Activated T-cell treated with anti-CD3 and anti-CD28 coated beads, Interleukin-2, amount 50 U/mL, for 48 hours (primary cell): ENCODE measurements around the gene ERCC2.
"Not testable (repeated sequence)": the region's sequence is repeated elsewhere in the genome, so short reads cannot be mapped to it uniquely, and the experiment has no call there.

ENCODE experiments used
- DNase-seq, 2 experiments: peaks; one replicate each; pipeline ENCODE4 v3.0.0-alpha.2; 2020

Gene ERCC2

DNA sequence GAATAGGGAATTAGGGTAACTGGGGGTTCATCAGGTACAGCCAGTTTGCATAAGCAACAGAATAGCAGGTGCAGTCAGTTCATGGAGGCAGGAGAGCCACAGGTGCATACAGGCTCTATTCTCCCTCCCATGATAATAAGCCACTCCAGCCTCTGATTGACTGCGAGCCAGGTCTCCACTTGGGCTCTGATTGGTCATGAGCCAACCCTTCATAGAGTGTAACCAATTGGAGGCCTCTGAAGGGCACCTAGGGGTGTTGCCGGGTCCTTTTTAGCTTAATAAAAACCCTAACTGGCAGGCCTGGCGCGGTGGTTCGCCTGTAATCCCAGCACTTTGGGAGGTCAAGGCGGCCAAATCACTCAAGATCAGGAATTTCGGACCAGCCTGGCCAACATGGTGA is 39.0 kb downstream of the ERCC2 start:
- DNase-seq: no peak

DNA sequence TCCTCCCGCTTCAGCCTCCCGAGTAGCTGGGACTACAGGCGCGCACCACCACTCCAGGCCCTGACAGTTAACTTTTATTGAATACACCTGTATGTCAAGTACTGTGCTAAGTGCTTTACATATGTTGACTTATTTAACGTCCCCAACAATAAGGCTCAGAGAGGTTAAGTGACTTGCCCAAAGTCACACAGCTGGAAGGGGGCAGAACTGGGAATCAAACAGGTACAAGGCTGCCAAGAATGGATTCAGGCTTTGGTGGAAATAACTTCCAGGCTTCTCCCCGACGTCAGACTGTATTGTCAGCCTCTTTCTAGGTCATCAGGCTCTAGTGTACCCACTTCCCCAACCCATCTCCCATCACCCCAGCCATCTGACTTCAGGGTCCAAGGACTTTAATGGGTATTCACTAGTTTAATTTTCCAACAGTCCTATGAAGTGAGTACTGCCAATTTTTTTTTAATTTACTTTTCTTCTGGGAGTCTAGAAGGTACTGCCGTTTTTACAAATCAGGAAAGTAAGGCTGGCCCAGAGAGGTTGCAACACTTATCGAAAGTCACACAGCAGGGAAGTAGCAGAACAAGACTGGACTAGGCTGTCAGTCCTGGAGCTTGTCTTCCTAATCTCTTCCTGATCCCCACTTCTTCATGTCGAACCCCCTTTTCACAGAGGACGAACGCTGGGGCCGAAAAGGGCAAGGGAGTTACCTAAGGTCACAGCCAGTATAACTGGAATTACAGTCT is 42.8 kb downstream of the ERCC2 start:
- DNase-seq: no peak

DNA sequence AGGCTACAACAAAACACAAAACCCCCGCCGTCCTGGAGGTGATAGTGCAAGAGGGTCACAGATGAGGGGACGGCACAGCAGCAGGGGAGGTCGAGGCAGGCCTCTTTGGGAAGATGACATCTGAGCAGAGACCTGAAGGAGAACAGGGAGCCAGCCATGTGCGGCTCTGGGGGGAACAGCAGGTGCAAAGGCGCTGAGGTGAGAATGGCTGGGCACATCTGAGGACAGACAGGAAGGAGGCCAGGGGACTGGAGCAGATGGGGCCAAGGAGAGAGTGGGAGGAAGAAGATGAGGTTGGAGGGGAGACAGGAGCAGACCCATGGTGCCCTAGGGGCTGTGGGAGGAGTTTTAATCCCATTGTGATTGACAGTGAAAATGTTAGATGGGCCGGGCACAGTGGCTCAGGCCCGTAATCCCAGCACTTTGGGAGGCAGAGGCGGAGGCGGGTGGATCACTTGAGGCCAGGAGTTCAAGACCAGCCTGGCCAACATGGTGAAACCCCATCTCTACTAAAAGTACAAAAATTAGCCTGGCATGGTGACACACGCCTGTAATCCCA is 45.9 kb downstream of the ERCC2 start:
- DNase-seq: no peak

DNA sequence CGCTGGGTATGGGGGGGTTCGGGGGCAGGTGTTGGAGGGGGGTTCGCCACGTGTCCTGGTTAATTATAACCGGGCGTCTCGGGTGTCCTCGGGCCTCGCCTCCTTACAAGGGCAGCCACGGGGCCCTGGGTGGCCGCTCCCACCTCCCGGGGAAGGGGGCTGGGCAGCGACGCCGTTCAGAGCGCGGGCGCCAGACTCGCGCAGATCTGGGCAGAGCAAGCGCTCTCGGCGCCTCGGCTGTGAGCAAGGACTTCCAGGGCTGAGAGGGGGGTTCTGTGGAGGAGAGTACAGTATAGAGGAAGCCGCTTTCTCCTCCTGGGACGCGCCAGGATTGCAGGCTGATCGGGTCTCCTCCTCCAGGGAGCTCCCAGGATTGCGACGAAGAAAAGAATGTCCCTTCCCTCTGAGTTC is 46.7 kb downstream of the ERCC2 start:
- no peak for DNase-seq

DNA sequence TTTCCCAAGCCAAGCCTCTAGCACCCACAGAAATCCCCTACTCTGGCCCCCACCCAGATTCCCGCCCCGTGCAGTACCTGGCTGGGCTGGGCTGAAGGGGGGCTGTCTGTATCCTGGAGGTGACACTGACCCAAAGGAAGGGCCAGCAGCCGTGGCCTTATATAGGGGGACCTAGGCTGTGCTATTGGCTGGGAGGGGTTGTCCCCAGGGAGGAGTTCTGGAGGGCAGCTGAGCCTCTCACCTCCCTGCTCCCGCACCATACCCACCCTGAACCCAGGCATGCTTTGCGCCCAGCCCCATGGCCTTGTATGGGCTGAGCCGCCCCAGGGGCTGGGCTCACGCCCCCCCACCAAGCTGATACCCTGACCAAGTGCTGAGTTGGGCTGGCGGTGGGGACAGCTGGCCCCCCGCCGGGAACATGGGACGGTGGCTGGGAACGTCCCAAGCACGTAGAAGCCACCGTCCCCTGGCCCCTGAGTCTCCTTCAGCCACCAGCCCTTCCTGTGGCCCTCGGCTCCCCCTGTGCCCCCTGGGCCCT is 47.6 kb downstream of the ERCC2 start, which contains the start of gene CKM:
Gene CKM, minus strand, starts transcription at position 132 of the 538 bp plus-strand sequence. CDS start 3,162 bp downstream, outside the sequence.
- DNase-seq: no peak

DNA sequence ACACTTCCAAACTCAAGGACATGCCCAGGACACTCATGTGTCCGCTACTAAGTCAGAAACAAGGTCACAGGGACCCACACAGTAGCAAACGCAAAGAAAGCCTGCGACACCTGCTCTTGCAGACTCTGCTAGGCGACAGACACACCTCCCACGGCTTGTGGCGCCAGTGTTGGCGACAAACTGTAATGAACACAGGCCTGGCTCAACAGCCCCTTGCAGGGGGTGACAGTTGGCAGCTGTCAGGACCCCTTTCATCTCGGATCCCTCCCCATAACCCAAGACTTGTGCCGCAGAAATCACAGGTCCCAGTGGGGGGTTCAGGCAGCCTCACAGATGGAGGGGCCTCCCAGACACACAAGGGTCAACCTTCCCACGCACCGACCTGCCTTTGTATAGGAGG is 48.1 kb downstream of the ERCC2 start:
- peak in 1 of 2 experiments; percentile 23 for DNase-seq

DNA sequence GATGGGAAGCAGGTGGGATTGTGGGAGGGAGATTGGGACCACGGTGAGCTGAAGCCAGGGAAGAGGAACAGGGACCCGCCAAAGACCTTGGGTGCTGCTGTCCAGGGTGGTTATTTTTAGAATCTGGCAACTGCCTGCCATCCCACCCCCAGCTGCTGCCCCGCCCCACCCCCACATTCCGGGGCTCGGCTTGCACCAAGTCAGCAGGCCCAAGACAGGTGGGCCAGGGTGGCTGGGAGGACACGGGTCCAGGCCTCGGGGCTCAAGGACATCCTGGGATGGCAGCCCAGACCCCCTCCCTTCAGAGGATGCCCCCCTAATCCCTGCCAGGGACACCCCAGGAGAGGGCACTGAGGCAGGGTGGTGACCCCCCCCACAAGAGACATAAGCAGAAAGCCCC is 48.5 kb downstream of the ERCC2 start:
- no peak for DNase-seq

DNA sequence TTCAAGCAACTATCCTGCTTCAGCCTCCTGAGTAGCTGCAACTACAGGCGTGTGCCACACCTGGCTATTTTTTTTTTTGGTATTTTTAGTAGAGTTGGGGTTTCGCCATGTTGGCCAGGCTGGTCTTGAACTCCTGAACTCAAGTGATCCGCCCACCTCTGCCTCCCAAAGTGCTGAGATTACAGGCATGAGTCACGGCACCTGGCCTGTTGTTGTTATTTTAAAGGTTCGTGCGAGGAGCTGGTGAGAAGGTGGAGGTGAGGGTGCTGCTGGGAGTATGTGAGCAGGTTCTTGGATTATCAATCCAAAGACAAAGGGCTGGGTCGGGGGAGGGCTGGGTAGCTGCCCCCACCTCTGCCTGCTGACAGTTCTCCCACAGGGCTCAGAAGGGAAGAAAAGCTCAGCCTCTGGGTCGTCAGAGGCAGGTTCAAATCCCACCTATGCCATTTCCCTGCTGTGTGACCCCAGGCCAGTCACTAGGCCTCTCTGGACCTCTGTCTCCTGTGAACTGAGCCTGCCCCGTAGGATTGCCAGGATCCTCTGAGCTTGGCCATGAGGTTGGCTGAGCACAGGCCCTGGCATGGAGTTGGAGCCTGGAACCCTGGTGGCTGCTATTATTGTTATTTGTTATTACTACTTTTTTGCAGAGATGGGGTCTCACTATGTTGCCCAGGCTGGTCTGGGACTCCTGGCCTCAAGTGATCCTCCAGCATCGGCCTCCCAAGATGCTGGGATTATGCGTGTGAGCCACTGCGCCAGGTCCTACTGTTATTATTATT is 49.2 kb downstream of the ERCC2 start:
- no peak for DNase-seq

DNA sequence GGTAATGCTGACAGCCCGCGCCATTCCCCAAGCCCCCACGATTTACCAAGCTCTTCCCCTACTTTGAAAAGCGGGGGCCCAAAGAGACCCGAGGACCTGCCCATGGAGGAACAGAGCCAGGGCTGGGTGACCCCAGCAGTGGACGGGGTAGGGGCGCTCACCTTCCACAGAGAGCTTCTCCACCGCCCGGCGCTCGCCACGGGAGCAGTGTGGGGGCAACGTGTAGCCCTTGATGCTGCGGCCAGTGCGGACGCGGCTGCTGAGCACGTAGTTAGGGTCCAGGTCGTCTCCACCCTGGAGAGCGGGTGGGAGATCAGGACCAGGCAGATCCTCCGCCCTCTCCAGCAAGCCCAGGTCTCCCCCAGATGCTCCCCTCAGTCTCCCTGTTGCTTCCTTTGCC is 55.1 kb downstream of the ERCC2 start:
- no peak for DNase-seq

DNA sequence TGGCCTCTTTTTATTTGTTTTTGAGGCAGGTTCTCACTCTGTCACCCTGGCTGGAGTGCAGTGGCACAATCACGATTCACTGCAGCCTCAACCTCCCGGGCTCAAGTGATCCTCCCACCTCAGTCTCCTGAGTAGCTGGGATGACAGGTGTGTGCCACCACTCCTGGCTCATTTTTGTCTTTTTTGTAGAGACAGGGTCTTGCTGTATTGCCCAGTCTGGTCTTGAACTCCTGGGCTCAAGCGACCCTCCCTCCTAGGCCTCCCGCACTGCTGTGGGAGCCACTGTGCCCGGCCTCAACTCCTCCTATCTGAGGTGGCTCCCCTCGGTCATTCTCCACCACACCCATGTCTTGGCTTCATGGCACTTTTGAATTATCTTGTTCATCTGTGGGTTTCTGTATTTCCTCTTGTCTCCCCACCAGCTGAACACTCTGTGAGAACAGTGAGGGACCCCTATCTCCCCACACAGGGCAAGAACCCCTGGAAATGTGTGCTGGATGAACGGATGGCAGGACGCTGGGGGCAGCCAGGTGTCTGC is 55.6 kb downstream of the ERCC2 start:
- no peak for DNase-seq

DNA sequence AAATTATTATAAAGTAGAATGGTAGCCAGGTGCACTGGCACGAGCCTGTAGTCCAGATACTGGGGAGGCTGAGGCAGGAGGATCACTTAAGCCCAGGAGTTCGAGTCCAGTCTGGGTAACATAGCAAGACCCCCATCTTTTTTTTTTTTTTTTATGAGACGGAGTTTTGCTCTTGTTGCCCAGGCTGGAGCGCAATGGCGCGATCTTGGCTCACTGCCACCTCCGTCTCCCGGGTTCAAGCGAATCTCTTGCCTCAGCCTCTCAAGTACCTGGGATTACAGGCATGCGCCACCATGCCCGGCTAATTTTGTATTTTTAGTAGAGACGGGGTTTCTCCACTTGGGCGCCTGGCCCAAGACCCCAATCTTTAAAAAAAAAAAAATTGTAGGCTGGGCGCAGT is 58.1 kb downstream of the ERCC2 start:
- not testable (repeated sequence) for DNase-seq

DNA sequence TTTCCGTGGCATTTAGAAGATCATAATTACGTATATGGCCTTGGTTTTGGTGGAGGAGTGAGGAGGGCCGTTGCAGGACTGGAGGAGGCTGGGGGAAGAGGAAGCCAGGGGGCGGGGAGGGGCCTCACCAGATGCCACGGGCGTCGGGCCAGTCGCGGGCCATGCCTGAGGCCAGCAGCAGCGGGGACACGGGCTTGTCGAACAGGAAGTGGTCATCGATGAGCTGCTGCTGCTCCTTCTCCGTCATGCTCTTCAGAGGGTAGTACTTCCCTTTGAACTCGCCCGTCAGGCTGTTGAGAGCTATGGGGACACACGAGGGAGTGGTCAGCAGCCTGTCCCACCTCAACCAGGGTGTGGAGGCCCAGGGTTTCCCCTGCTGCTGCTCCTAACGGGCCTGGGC is 58.8 kb downstream of the ERCC2 start:
- no peak for DNase-seq

DNA sequence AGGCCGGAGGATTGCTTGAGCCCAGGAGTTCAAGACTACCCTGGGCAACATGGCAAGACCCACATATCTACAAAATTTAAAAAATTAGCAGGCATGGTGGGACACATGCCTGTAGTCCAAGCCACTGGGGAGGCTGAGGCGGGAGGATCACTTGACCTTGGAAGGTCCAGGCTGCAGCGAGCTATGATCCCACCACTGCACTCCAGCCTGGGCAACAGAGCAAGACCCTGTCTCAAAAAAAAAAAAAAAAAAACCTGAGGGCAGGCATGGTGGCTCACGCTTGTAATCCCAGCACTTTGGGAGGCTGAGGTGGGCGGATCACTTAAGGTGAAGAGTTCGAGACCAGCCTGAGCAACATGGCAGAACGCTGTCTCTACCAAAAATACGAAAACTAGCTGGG is 61.1 kb downstream of the ERCC2 start:
- DNase-seq: not testable (repeated sequence)

DNA sequence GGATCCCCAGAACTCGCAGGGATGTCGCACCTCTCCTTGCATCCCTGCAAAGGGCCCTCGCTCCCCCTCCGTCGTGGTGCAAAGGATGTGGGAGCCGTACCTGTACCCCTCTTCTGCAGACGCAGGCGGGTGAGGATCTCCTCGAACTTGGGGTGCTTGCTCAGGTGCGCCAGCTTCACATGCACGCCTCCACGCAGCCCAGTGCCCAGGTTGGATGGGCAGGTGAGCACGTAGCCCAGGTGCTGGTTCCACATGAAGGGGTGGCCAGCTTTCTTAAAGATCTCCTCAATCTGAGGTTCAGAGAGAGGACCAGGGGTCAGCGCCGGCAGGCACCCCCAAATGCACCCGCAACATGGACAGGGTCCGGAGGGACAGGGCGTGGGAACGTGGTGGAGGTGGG is 63.0 kb downstream of the ERCC2 start:
- DNase-seq: no peak

DNA sequence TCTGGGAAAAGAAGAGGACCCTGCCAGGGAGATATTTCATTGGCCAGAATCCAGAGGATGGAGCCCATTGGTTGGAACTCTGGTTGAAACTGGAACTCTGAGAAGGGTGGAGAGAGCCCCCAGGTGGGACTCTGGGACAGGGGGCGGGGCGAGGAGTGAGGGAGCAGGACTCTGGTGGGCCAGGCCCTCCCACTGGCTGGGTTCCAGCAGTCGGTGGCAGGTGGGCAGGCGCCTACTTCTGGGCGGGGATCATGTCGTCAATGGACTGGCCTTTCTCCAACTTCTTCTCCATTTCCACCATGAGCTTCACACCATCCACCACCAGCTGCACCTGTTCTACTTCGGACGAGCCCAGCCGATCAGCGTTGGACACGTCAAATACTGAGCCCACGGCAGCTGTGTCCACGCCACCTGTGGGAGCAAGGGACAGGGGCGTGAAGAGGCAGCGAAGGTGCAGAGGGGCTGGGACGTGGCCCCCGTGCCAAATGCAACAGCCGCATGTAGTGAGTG is 63.8 kb downstream of the ERCC2 start:
- no peak for DNase-seq

DNA sequence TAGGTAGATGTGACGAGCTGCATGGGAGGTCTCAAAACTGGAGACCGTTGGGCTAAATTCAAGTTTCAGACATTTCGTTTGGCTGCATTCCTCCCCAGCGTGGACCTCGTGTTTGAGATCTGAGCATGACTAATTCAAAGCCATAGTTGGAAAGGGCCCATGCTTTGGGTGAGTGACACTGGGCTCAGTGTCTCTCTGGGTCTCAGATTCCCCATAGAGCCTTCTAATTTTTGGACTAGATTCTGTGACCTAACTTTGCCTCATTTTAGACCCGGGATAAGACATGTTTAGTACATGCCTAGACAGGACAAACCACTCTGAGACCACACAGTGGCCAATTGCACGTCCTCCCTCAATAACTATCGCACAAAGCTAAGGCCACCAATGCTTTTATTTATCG is 64.3 kb downstream of the ERCC2 start:
- no peak for DNase-seq

DNA sequence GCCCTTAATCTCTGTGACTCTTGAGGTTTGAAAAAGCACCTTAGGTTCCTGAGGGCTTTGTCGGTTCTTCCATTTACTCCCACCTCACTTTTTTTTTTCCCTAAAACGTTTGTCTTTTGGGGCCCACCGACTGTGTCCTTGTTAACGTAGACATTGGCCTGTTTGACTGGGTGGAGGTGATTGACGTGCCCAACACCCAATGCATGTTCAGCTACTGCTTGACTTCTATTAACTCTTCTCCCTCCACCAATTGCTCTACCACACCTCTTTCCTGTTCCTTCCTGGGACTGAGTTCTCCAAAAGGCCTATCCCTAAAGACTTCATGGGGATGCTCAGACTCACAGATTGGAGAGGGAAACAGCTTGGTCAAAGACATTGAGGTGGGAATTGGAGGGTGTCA is 65.0 kb downstream of the ERCC2 start:
- DNase-seq: no peak

DNA sequence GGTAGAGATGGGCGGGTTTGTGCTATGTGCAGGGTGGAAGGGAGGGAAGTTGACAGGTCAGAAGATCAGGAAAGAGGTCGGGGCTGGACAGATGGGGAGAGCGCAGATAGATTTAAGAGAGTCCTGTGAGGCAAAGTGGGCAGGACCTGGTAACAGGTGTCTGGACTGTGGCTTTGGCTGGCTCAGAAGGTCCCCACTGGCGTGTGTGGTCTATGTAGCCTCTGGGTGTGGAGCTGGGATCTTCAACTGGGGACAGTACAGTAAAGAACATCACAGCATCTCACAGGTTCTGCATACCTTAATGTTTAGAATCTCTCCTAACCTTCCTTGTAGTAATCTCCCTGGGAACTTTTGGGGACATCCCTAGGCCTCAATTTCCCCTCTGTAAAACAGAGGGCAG is 65.4 kb downstream of the ERCC2 start:
- DNase-seq: no peak

DNA sequence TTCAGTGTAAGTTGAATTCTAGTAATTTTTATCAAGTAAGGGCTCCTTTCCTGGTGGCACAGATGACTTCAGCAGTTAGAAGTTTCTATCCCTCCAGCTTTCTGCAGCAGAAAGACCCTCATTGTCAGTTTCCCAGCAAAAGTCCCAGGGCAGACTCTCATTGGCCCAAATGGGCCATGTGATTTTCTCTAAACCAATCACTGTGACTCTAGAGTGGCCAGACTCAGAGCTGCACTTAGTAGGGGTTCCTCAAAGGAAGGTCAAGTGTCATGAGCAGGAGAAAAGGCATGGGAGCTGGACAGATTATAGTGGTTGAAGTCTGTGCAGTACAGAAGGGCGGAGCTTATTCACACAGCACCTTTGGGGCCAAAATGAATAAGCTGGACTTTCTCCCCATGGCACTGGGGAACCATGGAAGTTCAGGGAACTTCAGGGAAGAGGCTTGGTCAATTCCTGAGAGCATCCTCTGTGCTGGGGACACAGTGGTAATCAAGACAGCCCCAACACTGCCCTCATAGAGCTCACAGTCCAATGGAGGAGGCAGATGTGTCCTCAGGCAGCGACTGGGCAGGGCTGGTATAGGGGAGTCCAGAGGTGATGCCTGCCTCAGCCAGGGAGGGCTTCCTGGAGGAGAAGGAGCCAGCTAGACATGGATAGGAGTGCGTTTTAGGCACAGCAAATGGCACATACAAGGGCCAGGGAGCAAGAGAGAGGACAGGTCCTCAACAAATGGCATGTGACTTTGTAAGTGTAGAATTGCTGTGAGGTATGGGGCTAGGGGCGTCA is 66.0 kb downstream of the ERCC2 start:
- DNase-seq: no peak

DNA sequence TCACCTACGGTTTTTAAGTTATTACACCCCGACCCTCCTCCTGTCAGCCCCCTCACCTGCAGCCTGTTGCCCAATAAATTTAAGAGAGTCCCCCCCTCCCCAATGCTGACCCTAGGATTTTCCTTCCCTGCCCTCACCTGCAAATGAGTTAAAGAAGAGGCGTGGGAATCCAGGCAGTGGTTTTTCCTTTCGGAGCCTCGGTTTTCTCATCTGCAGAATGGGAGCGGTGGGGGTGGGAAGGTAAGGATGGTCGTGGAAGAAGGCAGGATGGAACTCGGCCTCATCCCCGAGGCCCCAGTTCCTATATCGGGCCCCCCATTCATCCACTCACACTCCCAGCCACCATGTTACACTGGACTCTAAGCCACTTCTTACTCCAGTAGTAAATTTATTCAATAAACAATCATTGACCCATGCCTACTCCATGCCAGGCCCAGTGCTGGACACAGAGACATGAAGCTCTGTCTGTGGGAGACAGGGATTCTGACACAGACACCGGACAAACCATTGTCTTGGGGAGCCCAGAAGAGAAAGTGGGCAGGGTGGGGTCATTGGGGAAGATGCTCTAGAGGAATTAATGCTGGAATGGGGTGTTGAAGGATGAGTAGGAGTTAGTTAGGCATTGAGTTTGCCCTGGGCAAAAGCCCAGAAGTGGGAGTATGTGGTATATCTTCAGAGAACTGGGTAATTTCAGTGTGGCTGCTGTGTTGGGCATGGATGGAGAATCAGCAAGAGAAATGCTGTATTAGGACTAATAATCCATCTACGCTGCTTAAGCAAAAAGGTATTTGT is 66.9 kb downstream of the ERCC2 start:
- no peak for DNase-seq

DNA sequence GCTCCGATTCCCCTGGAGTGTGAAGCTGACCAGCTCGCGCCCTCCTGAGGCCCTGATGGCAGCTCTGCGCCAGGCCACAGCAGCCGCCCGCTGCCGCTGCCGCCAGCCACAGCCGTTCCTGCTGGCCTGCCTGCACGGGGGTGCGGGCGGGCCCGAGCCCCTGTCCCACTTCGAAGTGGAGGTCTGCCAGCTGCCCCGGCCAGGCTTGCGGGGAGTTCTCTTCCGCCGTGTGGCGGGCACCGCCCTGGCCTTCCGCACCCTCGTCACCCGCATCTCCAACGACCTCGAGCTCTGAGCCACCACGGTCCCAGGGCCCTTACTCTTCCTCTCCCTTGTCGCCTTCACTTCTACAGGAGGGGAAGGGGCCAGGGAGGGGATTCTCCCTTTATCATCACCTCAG is 68.0 kb downstream of the ERCC2 start:
- no peak for DNase-seq
